CD14-positive monocyte (primary cell): ENCODE data around the gene CTXN1. TPM values are rescaled to one million over a fixed set of nuclear protein-coding genes. Genes with fewer than 3 reads are reported as not detected.
A peak's percentile ranks its signal among the peaks of the same experiment; 100 is the strongest.

Experiments
- DNase-seq, 3 donors: peaks; one replicate each; pipeline ENCODE4 v3.0.0-alpha.2; 2011 to 2022
- H2AFZ ChIP-seq: 2 replicates; pipeline ENCODE4 v1.6.0; 2012; ENCODE audit warnings: mild to moderate bottlenecking, low read depth, low read length, inconsistent platforms; ENCODE audit not compliant: insufficient read depth, poor library complexity, severe bottlenecking
- H3K27ac ChIP-seq, 2 donors: 1 replicate in 1 of 2; 2 replicates in 1 of 2; pipeline ENCODE4 v1.5.1; 2012 to 2013; ENCODE audit warnings: low read length in 2 of 2, control low read depth in 1 of 2, inconsistent platforms in 1 of 2, low read depth in 1 of 2, mild to moderate bottlenecking in 1 of 2
- H3K27me3 ChIP-seq, 2 donors: one replicate each; pipeline versions ENCODE4 v1.6.0 to v1.6.1; 2011 to 2013; ENCODE audit warnings: low read length in 2 of 2; ENCODE audit not compliant: control insufficient read depth in 2 of 2, insufficient read depth in 2 of 2
- H3K36me3 ChIP-seq, 2 donors: replicated peaks in 1 of 2; 1 replicate in 1 of 2; 2 replicates in 1 of 2; pipeline versions ENCODE4 v1.5.1 to v1.6.1; 2012 to 2013; ENCODE audit warnings: low read length in 2 of 2, control low read depth in 1 of 2, inconsistent platforms in 1 of 2, mild to moderate bottlenecking in 1 of 2; ENCODE audit not compliant: insufficient read depth in 2 of 2, control insufficient read depth in 1 of 2
- H3K4me1 ChIP-seq, 2 donors: 1 replicate in 1 of 2; 2 replicates in 1 of 2; pipeline versions ENCODE4 v1.5.1 to v1.6.1; 2012 to 2013; ENCODE audit warnings: low read length in 2 of 2, control low read depth in 1 of 2, inconsistent platforms in 1 of 2, mild to moderate bottlenecking in 1 of 2, moderate library complexity in 1 of 2; ENCODE audit not compliant: insufficient read depth in 2 of 2, control insufficient read depth in 1 of 2
- H3K4me2 ChIP-seq: replicated peaks from 2 replicates; pipeline ENCODE3; 2012; ENCODE audit warnings: low read length, moderate library complexity, mild to moderate bottlenecking; ENCODE audit not compliant: poor library complexity, severe bottlenecking; ENCODE audit errors: extremely low read depth
- H3K4me3 ChIP-seq, 3 experiments: fragments of 200-600 bp in 1 of 3; sonication (generic) in 1 of 3; replicated peaks in 1 of 3; 1 replicate in 2 of 3; 2 replicates in 1 of 3; pipeline ENCODE4 v1.5.1; 2011 to 2013; ENCODE audit warnings: low read length in 3 of 3, mild to moderate bottlenecking in 3 of 3, control low read depth in 2 of 3, low read depth in 2 of 3, inconsistent platforms in 1 of 3, moderate library complexity in 1 of 3
- H3K79me2 ChIP-seq: 2 replicates; pipeline ENCODE4 v1.6.0; 2012; ENCODE audit warnings: mild to moderate bottlenecking, control low read depth, inconsistent platforms, low read length, moderate library complexity; ENCODE audit not compliant: insufficient read depth
- H3K9ac ChIP-seq: 2 replicates; pipeline ENCODE4 v1.6.0; 2017; ENCODE audit warnings: low read length, mild to moderate bottlenecking; ENCODE audit not compliant: insufficient read depth, poor library complexity, severe bottlenecking
- H3K9me3 ChIP-seq, 2 donors: replicated peaks in 1 of 2; 1 replicate in 1 of 2; 2 replicates in 1 of 2; pipeline versions ENCODE4 v1.5.1 to v1.6.1; 2012 to 2013; ENCODE audit warnings: low read length in 2 of 2, control low read depth in 1 of 2; ENCODE audit not compliant: control insufficient read depth in 1 of 2, insufficient read depth in 1 of 2
- H4K20me1 ChIP-seq: 2 replicates; pipeline ENCODE4 v1.6.0; 2012; ENCODE audit warnings: mild to moderate bottlenecking, low read length, control low read depth, moderate library complexity; ENCODE audit not compliant: insufficient read depth
- H3K27ac Mint-ChIP-seq, 7 donors: one replicate each; pipeline ENCODE4 v1.8.0; 2020; ENCODE audit warnings: mild to moderate bottlenecking in 7 of 7, mixed read lengths in 7 of 7, moderate library complexity in 6 of 7, inconsistent platforms in 2 of 7
- H3K27me3 Mint-ChIP-seq, 3 donors: one replicate each; pipeline ENCODE4 v1.8.0; 2021 to 2022; ENCODE audit warnings: low read depth in 3 of 3, mild to moderate bottlenecking in 3 of 3, mixed read lengths in 3 of 3, moderate library complexity in 3 of 3, inconsistent platforms in 1 of 3
- H3K36me3 Mint-ChIP-seq, 2 donors: one replicate each; pipeline ENCODE4 v1.8.0; 2020; ENCODE audit warnings: mixed read lengths in 2 of 2, inconsistent platforms in 1 of 2, mild to moderate bottlenecking in 1 of 2
- H3K4me1 Mint-ChIP-seq: one replicate; pipeline ENCODE4 v1.8.0; 2020; ENCODE audit warnings: mild to moderate bottlenecking, mixed read lengths
- H3K4me3 Mint-ChIP-seq, 2 donors: one replicate each; pipeline ENCODE4 v1.8.0; 2020; ENCODE audit warnings: mild to moderate bottlenecking in 2 of 2, mixed read lengths in 2 of 2, moderate library complexity in 1 of 2
- H3K9me3 Mint-ChIP-seq, 7 donors: one replicate each; pipeline ENCODE4 v1.8.0; 2020 to 2022; ENCODE audit warnings: mixed read lengths in 7 of 7, mild to moderate bottlenecking in 6 of 7, moderate library complexity in 6 of 7, inconsistent platforms in 2 of 7
- CTCF ChIP-seq: fragments of 200-600 bp; IDR thresholded peaks from one replicate; pipeline ENCODE4 v1.8.0; 2022; ENCODE audit warnings: antibody characterized with exemption, mild to moderate bottlenecking
- WGBS: methylation state at CpG from one replicate; pipeline ENCODE4 v1.1.5; 2013; ENCODE audit warnings: missing lambda C conversion rate; ENCODE audit not compliant: insufficient coverage; 5-methylcytosine and 5-hydroxymethylcytosine counted together
- intact Hi-C, 2 donors: fragments of 100-400 bp; cut with micrococcal nuclease; formaldehyde crosslinking; loops; one replicate each; pipeline versions ENCODE4 v1.15.0 to v1.15.1; 2023
- polyA plus RNA-seq, 3 donors: library from polyadenylated mRNA; depleted of rRNA in 1 of 3; unstranded in 2 of 3; stranded (reverse) in 1 of 3; fragments of 300-500 nt in 2 of 3; fragments of >200 nt in 1 of 3; fragmentation: Illumina TruSeq in 2 of 3; gene quantifications; 1 replicate in 2 of 3; 2 replicates in 1 of 3; pipeline ENCODE4 v1.2.3, GENCODE V29; 2012 to 2021

Gene CTXN1
- polyA plus RNA-seq, 3 donors = not detected

- Mint-ChIP-seq H3K27ac (peak overlapping the region; percentile 90 to 99 (median 97)), H3K36me3 (peaks cover 16 to 18% of the 10 kb centered on the region in 2 donors), H3K27me3 (peaks cover 39 to 54% (median 43%) of the 10 kb centered on the region in 3 donors), H3K4me3 (peak overlapping the region; percentile 91 to 99), H3K9me3 (peaks cover 0 to 22% (median 12%) of the 10 kb centered on the region in 7 donors), H3K4me1 (peaks cover 46% of the 10 kb centered on the region)
- Histone ChIP-seq H3K27ac (peak overlapping the region; percentile 83 to 88), H3K4me3 (peak overlapping the region; percentile 41 to 87 (median 69)), H3K9me3 (peaks cover 0 to 8% of the 10 kb centered on the region in 2 donors), H3K79me2 (no peaks in the 10 kb centered on the region), H3K36me3 (peaks cover 12 to 15% of the 10 kb centered on the region in 2 donors), H4K20me1 (peaks cover 5% of the 10 kb centered on the region), H3K27me3 (peaks cover 17 to 26% of the 10 kb centered on the region in 2 donors), H3K4me1 (peaks cover 36 to 66% of the 10 kb centered on the region in 2 donors), H2AFZ (peak overlapping the region; percentile 80), H3K9ac (peak overlapping the region; percentile 63), H3K4me2 (peak overlapping the region; percentile 75)
- DNase-seq = no peak
- 53% methylated on average over 15 of the region's 17 CpGs for WGBS
- no peak for TF ChIP-seq CTCF
- intact Hi-C loops = loop anchor here (5.0 to 10.0 kb wide), 3 partner anchors 49 to 1893 kb away; partner anchors contain the start of genes FBXL12 (in 1 of the 2) and PRR36 (in 1 of the 2)
These were observed 4.5 kb downstream of the CTXN1 start for GRCh38 chr19:7921302-7921966.

- Mint-ChIP-seq H3K4me3 (peak overlapping the region; percentile 91 to 99), H3K4me1 (peaks cover 48% of the 10 kb centered on the region), H3K36me3 (peaks cover 15 to 17% of the 10 kb centered on the region in 2 donors), H3K27me3 (peaks cover 41 to 58% (median 49%) of the 10 kb centered on the region in 3 donors), H3K27ac (peak overlapping the region; percentile 90 to 99 (median 97)), H3K9me3 (peaks cover 0 to 22% (median 12%) of the 10 kb centered on the region in 7 donors)
- Histone ChIP-seq H3K9me3 (peaks cover 0 to 10% of the 10 kb centered on the region in 2 donors), H2AFZ (peak overlapping the region; percentile 88), H3K27me3 (peaks cover 19 to 33% of the 10 kb centered on the region in 2 donors), H4K20me1 (peaks cover 4% of the 10 kb centered on the region), H3K27ac (peak overlapping the region; percentile 83 to 88), H3K79me2 (no peaks in the 10 kb centered on the region), H3K4me3 (peak overlapping the region; percentile 63 to 87 (median 69)), H3K9ac (peak overlapping the region; percentile 69), H3K36me3 (peaks cover 12 to 15% of the 10 kb centered on the region in 2 donors), H3K4me2 (peak overlapping the region; percentile 98), H3K4me1 (peaks cover 39 to 69% of the 10 kb centered on the region in 2 donors)
- no peak for TF ChIP-seq CTCF
- intact Hi-C loops = loop anchor here (1.0 to 10.0 kb wide), 5 partner anchors 17 to 1894 kb away; partner anchors contain the start of genes FBXL12 (in 1 of the 2), MAP2K7 (in 1 of the 2), PRR36 (in 1 of the 2) and TIMM44 (in 1 of the 2)
- WGBS = under 1% methylated on average over 42 of the region's 62 CpGs
- peak; percentile 95 to 98 (median 98) for DNase-seq
These were observed 5.2 kb downstream of the CTXN1 start for GRCh38 chr19:7920519-7921301.
